Upper lobe of right lung (tissue), 1 donor: ENCODE results near the gene WDR26. TPM values are rescaled to one million over a fixed set of nuclear protein-coding genes. Genes with fewer than 3 reads are reported as not detected.

ENCODE experiments used
- ATAC-seq: fragments of 200-7000 bp; cut with Tn5 transposase; one replicate; pipeline ENCODE4 v1.9.1; 2020; ENCODE audit warnings: mild to moderate bottlenecking, moderate library complexity
- DNase-seq: peaks from one replicate; pipeline ENCODE4 v3.0.0-alpha.2; 2020
- H3K27ac ChIP-seq: fragments of 200-600 bp; one replicate; pipeline ENCODE4 v1.8.0; 2022
- H3K27me3 ChIP-seq: fragments of 200-600 bp; one replicate; pipeline ENCODE4 v1.8.0; 2022; ENCODE audit warnings: mild to moderate bottlenecking
- H3K36me3 ChIP-seq: fragments of 200-600 bp; one replicate; pipeline ENCODE4 v1.8.0; 2022
- H3K4me1 ChIP-seq: fragments of 200-600 bp; one replicate; pipeline ENCODE4 v1.8.0; 2022
- H3K4me3 ChIP-seq: fragments of 200-600 bp; one replicate; pipeline ENCODE4 v1.8.0; 2022; ENCODE audit warnings: mild to moderate bottlenecking
- H3K9me3 ChIP-seq: fragments of 200-600 bp; one replicate; pipeline ENCODE4 v1.8.0; 2022
- intact Hi-C: fragments of 100-400 bp; cut with DNase I; formaldehyde crosslinking; loops from one replicate; pipeline ENCODE4 v1.11.0; 2022
- total RNA-seq: library from RNA; stranded (reverse); fragmentation: NEBNext Ultra II Directional; extraction: Animal tissue kit (Norgen Biotek cat#: 25700); gene quantifications from one replicate; pipeline ENCODE4 v1.2.1, GENCODE V29; 2021
- TF ChIP-seq, protein P1 (sequence below): fragments of 200-600 bp; IDR thresholded peaks from one replicate; pipeline ENCODE4 v1.8.0; 2022; ENCODE audit warnings: antibody characterized with exemption
- donor health status: DM: no; HTN: yes; CAD: no; lungs with severe emphysema.

Gene WDR26
- total RNA-seq, 1 donor from 2014 or later = 96.1 TPM

DNA sequence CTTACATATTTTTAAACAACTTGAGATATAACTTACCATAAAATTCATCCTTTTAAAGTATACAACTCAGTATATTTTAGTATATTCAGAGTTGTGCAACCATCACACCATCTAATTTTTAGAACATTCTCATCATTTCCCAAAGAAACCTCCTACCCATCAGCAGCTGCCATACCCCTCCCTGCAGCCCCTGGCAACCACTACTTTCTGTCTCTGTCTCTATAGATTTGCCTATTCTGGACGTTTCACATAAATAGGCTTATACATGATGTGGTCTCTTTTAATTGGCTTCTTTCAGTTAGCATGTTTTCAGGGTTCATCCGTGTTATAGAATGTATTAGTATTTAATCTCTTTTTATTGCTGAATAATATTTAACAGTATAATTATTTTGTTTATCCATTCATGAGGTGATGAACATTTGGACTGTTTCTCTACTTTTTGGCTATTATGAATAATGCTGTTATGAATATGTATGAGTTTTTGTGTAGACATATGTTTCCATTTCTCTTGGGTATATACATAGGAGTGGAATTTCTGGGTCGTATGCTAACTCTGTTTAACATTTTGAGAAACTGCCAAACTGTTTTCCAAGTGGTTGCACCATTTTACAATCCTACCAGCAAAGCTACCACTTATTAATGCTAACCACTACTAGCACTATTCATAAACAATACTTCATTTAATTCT, 29.5 kb downstream of the WDR26 start:
- Histone ChIP-seq H3K36me3 (peaks cover 98% of the 10 kb centered on the region), H3K9me3 (no peaks in the 10 kb centered on the region), H3K4me1 (no peaks in the 10 kb centered on the region), H3K27me3 (no peaks in the 10 kb centered on the region), H3K4me3 (no peak overlapping the region), H3K27ac (no peak overlapping the region)
- DNase-seq (no peak), ATAC-seq (no peak)
- TF ChIP-seq, protein P1, sequence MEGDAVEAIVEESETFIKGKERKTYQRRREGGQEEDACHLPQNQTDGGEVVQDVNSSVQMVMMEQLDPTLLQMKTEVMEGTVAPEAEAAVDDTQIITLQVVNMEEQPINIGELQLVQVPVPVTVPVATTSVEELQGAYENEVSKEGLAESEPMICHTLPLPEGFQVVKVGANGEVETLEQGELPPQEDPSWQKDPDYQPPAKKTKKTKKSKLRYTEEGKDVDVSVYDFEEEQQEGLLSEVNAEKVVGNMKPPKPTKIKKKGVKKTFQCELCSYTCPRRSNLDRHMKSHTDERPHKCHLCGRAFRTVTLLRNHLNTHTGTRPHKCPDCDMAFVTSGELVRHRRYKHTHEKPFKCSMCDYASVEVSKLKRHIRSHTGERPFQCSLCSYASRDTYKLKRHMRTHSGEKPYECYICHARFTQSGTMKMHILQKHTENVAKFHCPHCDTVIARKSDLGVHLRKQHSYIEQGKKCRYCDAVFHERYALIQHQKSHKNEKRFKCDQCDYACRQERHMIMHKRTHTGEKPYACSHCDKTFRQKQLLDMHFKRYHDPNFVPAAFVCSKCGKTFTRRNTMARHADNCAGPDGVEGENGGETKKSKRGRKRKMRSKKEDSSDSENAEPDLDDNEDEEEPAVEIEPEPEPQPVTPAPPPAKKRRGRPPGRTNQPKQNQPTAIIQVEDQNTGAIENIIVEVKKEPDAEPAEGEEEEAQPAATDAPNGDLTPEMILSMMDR = no peak
- intact Hi-C loops = no loop called here

DNA sequence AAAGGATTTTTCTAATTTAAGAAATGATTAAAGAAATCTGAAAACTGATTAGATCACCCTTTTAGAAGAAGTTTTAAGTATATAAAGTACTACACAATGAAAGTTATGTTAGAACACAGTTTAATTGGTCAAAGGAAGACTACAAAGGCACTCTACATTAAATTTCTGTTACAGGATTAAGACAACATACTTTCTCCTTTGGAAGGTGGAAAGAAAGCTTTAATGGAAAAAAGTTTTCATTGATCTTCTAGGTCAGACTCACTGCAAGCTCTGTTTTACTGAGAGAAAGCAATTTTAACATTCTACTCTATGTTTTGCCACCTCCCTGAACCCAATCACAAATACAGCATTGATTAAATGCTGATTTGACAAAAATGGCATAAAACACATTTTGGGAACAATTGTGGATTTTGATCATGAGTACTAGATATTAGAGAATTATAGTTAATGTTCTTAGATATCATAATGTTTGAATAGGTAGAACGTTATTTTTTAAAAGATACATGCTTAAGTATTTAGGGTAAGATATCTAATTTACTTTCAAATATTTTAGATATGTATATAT, 32.0 kb downstream of the WDR26 start:
- Histone ChIP-seq H3K4me1 (no peaks in the 10 kb centered on the region), H3K9me3 (no peaks in the 10 kb centered on the region), H3K4me3 (no peak overlapping the region), H3K27me3 (no peaks in the 10 kb centered on the region), H3K27ac (no peak overlapping the region), H3K36me3 (peaks cover 98% of the 10 kb centered on the region)
- DNase-seq (no peak), ATAC-seq (no peak)
- intact Hi-C loops = no loop called here
- TF ChIP-seq, protein P1 = no peak

DNA sequence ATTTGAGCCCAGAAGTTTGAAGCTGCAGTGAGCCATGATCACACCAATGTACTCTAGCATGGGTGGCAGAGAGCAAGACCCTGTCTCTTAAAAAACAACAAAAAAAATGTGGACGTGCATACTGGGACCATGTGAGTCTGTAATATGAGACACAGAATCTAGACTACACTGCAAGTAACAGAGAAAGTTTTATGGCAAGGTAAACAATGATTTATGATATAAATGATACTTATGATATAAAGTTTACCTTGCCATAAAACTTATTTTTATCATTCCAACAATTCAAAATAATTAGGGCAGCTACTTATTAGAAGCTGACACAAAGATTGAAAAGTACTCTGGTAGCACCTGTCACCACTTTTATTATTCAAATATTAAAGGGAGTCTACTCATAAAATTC, 34.7 kb downstream of the WDR26 start:
- Histone ChIP-seq H3K4me1 (no peaks in the 10 kb centered on the region), H3K4me3 (no peak overlapping the region), H3K27ac (no peak overlapping the region), H3K27me3 (no peaks in the 10 kb centered on the region), H3K36me3 (peaks cover 100% of the 10 kb centered on the region), H3K9me3 (no peaks in the 10 kb centered on the region)
- ATAC-seq (no peak), DNase-seq (no peak)
- TF ChIP-seq, protein P1 = no peak
- intact Hi-C loops = no loop called here

DNA sequence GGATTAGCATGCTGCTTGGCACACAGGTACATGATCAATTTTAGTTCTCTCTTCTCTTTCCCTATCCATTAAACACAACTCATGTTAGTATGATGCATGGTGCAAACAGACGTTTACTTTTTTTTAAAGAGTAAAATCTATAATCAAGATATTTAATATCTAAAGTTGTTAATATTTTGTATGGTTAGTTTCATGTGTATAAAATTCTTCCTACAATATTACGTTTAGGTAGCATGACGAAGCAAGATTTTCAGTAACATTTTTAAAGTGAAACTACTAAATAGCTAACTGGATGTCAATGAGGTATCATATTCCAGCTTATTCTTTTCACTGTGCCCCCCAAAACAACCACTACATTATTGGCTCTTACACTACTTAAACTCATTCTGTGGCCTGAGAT, 41.3 kb downstream of the WDR26 start:
- DNase-seq (no peak), ATAC-seq (no peak)
- Histone ChIP-seq H3K9me3 (no peaks in the 10 kb centered on the region), H3K27ac (no peak overlapping the region), H3K36me3 (peaks cover 100% of the 10 kb centered on the region), H3K4me3 (no peak overlapping the region), H3K27me3 (no peaks in the 10 kb centered on the region), H3K4me1 (no peaks in the 10 kb centered on the region)
- TF ChIP-seq, protein P1 = no peak
- intact Hi-C loops = no loop called here

DNA sequence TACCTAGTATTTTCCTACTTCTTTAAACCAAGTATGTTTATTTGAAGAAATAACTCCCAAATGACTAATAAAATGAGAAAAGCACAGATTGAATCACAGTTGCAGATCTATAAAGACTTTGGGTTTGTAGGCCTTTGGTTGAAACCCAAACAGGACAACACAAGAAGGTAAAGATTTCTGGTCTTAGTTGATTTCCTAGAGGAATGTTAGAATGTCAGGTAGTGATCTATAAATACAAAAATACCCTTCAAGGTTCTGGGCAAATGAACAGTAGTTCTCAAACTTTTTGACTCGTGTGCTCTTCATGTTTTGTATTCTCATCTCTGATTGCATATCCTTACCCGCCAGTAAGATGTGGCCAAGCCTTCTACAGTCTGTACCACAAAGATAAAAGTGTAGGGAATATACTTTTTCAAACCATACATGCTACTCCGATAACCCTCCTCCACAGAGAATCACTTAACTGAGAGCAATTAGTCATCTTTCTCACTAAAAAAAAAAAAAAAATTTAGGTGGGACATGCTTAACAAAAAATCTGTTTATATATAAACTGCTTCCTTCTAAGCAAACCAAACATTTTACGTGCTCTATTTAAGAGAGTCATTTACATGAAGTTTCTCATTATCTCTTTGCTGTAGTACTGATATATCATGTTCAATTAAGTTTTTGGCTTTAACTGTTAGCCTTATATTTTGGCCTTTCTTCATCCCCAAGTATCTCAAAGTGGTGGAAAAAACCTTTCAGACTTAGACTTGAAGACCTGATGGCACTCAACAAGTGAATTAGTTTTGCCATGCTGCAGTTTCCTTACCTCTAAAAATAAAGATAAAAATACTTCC, 42.0 kb downstream of the WDR26 start:
- intact Hi-C loops = no loop called here
- Histone ChIP-seq H3K36me3 (peaks cover 100% of the 10 kb centered on the region), H3K4me3 (no peak overlapping the region), H3K9me3 (no peaks in the 10 kb centered on the region), H3K4me1 (no peaks in the 10 kb centered on the region), H3K27ac (no peak overlapping the region), H3K27me3 (no peaks in the 10 kb centered on the region)
- ATAC-seq (no peak), DNase-seq (no peak)
- TF ChIP-seq, protein P1 = no peak
